HUES6 (cell line): ENCODE measurements around the gene FAM174B.
A peak's percentile ranks its signal among the peaks of the same experiment; 100 is the strongest.

ENCODE experiments used
- H3K27ac ChIP-seq: 2 replicates; pipeline ENCODE4 v1.7.0; 2013; ENCODE audit warnings: low read depth, mild to moderate bottlenecking, low read length, inconsistent platforms
- H3K27me3 ChIP-seq: 2 replicates; pipeline ENCODE4 v1.6.1; 2013; ENCODE audit warnings: low read length; ENCODE audit not compliant: control insufficient read depth, insufficient read depth
- H3K36me3 ChIP-seq: 2 replicates; pipeline ENCODE4 v1.6.1; 2013; ENCODE audit warnings: low read length; ENCODE audit not compliant: control insufficient read depth, insufficient read depth
- H3K4me1 ChIP-seq: 2 replicates; pipeline ENCODE4 v1.6.1; 2013; ENCODE audit warnings: low read length; ENCODE audit not compliant: control insufficient read depth, insufficient read depth
- H3K4me3 ChIP-seq: 2 replicates; pipeline ENCODE4 v1.5.1; 2013; ENCODE audit warnings: low read depth, low read length
- H3K9ac ChIP-seq: one replicate; pipeline ENCODE4 v1.6.1; 2013; ENCODE audit warnings: mild to moderate bottlenecking, low read length
- H3K9me3 ChIP-seq: 2 replicates; pipeline ENCODE4 v1.6.1; 2013; ENCODE audit warnings: low read depth, low read length; ENCODE audit not compliant: control insufficient read depth, insufficient read depth

FAM174B gene

DNA sequence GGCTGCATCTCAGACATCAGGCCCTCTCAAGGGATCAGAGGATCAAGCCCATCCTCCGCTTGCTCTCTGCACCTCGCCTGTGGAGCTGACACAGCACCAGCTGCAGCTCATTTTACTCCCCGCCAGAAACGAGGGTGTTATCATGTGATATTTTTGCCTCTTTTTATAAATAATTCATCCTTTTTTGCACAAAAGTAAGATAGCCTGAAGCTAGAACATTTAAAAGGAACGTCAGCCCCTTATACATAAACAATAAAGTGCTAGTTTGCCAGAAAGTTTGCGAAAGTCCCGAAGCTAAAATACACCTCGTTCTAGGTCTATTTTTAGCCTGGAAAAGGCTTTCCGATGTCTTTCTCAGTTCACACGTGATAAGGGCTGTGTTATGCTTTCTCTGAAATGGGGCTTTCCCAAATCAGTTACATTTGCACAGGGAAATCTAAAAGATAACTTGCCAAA lies 9.6 kb upstream of the FAM174B start:
- Histone ChIP-seq H3K27ac (no peak overlapping the region; the same call in 1 of the 2 replicates), H3K9ac (no peak overlapping the region)

GRCh38 chr15:92664178-92664900 lies 8.8 kb upstream of the FAM174B start:
- peaks cover 40% of the 10 kb centered on the region for H3K4me1 ChIP-seq

More for the DNA sequence above, 9.6 kb upstream of the FAM174B start:
- H3K9me3 ChIP-seq = no peaks in the 10 kb centered on the region
- no peaks in the 10 kb centered on the region for H3K36me3 ChIP-seq
- peaks cover 44% of the 10 kb centered on the region for H3K4me1 ChIP-seq
- H3K4me3 ChIP-seq = no peak overlapping the region
- peaks cover 37% of the 10 kb centered on the region for H3K27me3 ChIP-seq

GRCh38 chr15:92663250-92663951 lies 7.8 kb upstream of the FAM174B start:
- Histone ChIP-seq H3K4me1 (peaks cover 35% of the 10 kb centered on the region), H3K27me3 (peaks cover 21% of the 10 kb centered on the region), H3K9me3 (no peaks in the 10 kb centered on the region), H3K27ac (no peak overlapping the region), H3K9ac (no peak overlapping the region), H3K36me3 (no peaks in the 10 kb centered on the region), H3K4me3 (no peak overlapping the region)

More at GRCh38 chr15:92664178-92664900, 8.8 kb upstream of the FAM174B start:
- H3K9ac ChIP-seq = no peak overlapping the region
- H3K9me3 ChIP-seq = no peaks in the 10 kb centered on the region
- H3K4me3 ChIP-seq = no peak overlapping the region
- H3K27ac ChIP-seq = no peak overlapping the region
- H3K36me3 ChIP-seq = no peaks in the 10 kb centered on the region
- peaks cover 31% of the 10 kb centered on the region for H3K27me3 ChIP-seq

GRCh38 chr15:92662762-92663161 lies 7.2 kb upstream of the FAM174B start:
- Histone ChIP-seq H3K36me3 (no peaks in the 10 kb centered on the region), H3K4me1 (peaks cover 30% of the 10 kb centered on the region), H3K27ac (no peak overlapping the region), H3K9ac (no peak overlapping the region), H3K27me3 (peaks cover 16% of the 10 kb centered on the region), H3K9me3 (no peaks in the 10 kb centered on the region), H3K4me3 (no peak overlapping the region)

DNA sequence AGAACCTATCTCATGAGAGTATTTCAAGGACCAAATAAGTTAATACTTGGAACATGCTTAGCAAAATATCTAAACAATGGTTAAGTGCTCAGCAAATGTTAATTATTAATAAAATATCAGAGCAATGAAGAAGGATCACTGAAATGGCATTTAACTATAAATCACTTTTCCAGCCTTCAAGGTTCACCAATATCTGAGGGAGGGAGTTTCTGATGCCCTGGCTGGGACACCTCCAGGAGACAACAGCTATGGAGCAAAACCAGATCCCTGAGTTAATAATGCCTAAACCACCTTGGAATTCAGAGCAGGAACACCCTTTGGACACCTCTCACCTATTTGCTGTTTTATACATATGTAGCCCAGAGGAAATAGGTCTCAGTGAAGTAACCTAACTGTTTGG lies 6.4 kb upstream of the FAM174B start:
- H3K9ac ChIP-seq = no peak overlapping the region
- H3K4me3 ChIP-seq = no peak overlapping the region
- peaks cover 11% of the 10 kb centered on the region for H3K27me3 ChIP-seq
- H3K27ac ChIP-seq = no peak overlapping the region
- H3K36me3 ChIP-seq = no peaks in the 10 kb centered on the region
- peaks cover 1% of the 10 kb centered on the region; the same call in 1 of the 2 replicates for H3K9me3 ChIP-seq
- H3K4me1 ChIP-seq = peaks cover 22% of the 10 kb centered on the region

GRCh38 chr15:92661069-92661468 lies 5.5 kb upstream of the FAM174B start:
- no peak overlapping the region for H3K27ac ChIP-seq
- peaks cover 23% of the 10 kb centered on the region for H3K4me1 ChIP-seq
- no peak overlapping the region for H3K4me3 ChIP-seq
- peaks cover 16% of the 10 kb centered on the region for H3K27me3 ChIP-seq
- peaks cover 9% of the 10 kb centered on the region for H3K9me3 ChIP-seq
- no peaks in the 10 kb centered on the region for H3K36me3 ChIP-seq
- H3K9ac ChIP-seq = no peak overlapping the region

DNA sequence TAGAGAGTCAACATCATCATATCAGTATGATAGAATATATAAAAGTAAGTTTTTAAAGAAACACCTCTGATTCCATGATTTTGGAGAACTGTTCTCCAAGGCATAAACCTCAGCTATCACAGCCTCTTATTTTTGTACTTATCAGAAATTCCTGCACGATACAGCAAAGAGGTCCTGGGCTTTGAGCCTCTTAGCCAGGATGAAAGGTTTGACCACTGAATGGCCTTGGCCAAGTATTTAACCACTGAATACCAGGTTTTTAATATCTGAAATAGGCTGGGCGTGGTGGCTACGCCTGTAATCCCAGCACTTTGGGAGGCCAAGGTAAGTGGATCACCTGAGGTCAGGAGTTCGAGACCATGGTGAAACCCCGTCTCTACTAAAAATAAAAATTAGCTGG lies 1.9 kb upstream of the FAM174B start:
- peaks cover 9% of the 10 kb centered on the region for H3K9me3 ChIP-seq
- H3K27ac ChIP-seq = no peak overlapping the region
- no peak overlapping the region for H3K4me3 ChIP-seq
- H3K27me3 ChIP-seq = peaks cover 16% of the 10 kb centered on the region
- H3K9ac ChIP-seq = no peak overlapping the region
- H3K36me3 ChIP-seq = peaks cover 9% of the 10 kb centered on the region; the same call in 1 of the 2 replicates
- peaks cover 31% of the 10 kb centered on the region for H3K4me1 ChIP-seq

DNA sequence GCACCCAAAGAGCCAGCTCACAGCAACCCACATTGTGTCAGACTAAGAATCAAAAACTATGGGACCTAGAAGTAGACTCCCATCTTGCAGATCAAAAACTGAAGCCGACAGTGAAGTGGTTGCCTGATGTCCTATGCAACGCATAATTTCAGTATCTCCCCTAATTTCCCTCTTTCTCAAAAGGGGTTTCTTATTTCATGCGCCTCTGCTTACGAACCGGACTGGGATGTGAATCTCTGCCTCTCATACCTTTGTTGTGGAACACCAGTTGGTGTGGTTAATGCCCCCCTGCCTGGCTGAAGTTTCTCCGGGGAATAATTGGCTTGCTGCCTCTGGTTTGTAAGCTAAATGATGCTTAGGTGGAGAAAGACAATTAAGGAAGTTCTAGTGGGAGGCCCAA lies 514 bp upstream of the FAM174B start:
- Histone ChIP-seq H3K9me3 (peaks cover 11% of the 10 kb centered on the region), H3K4me1 (peaks cover 38% of the 10 kb centered on the region), H3K9ac (peak overlapping the region; percentile 93), H3K27ac (no peak overlapping the region; the same call in 1 of the 2 replicates), H3K27me3 (peaks cover 16% of the 10 kb centered on the region), H3K36me3 (peaks cover 20% of the 10 kb centered on the region; the same call in 1 of the 2 replicates), H3K4me3 (peak overlapping the region; percentile 84)

- Histone ChIP-seq H3K4me1 (peaks cover 45% of the 10 kb centered on the region), H3K27me3 (peaks cover 16% of the 10 kb centered on the region), H3K27ac (no peak overlapping the region), H3K9ac (peak overlapping the region; percentile 39), H3K36me3 (peaks cover 24% of the 10 kb centered on the region; the same call in 1 of the 2 replicates), H3K4me3 (peak overlapping the region; percentile 84), H3K9me3 (peaks cover 13% of the 10 kb centered on the region)
Measured at GRCh38 chr15:92654662-92655061, 913 bp downstream of the FAM174B start.

GRCh38 chr15:92653836-92654539 lies 1.6 kb downstream of the FAM174B start:
- H3K9ac ChIP-seq = peak overlapping the region; percentile 39
- H3K4me1 ChIP-seq = peaks cover 52% of the 10 kb centered on the region
- no peak overlapping the region for H3K27ac ChIP-seq

More at GRCh38 chr15:92653836-92654539, 1.6 kb downstream of the FAM174B start:
- peaks cover 13% of the 10 kb centered on the region for H3K9me3 ChIP-seq
- H3K36me3 ChIP-seq = peaks cover 24% of the 10 kb centered on the region; the same call in 1 of the 2 replicates
- H3K27me3 ChIP-seq = peaks cover 16% of the 10 kb centered on the region
- peak overlapping the region; percentile 84 for H3K4me3 ChIP-seq
